HEK293 (cell line): ENCODE results near the gene HSF2BP.
A peak's percentile ranks its signal among the peaks of the same experiment; 100 is the strongest.

Experiments used
- CTCF ChIA-PET: fragments of 350-600 bp; formaldehyde crosslinking; extraction: SDS; loops from one replicate; lab custom pipeline; 2021; ENCODE audit warnings: antibody characterized with exemption; lab: Yijun Ruan, JAX
- POLR2A ChIA-PET: fragments of 300-600 bp; formaldehyde crosslinking; extraction: SDS; loops from one replicate; lab custom pipeline; 2020; ENCODE audit warnings: antibody characterized with exemption, inconsistent platforms; lab: Yijun Ruan, JAX
- H3K27ac ChIP-seq: fragments of 200-500 bp; sonication (Bioruptor generic); 2 replicates; pipeline ENCODE4 v1.5.1; 2014; ENCODE audit warnings: low read depth, low read length, control low read depth, inconsistent platforms; ENCODE audit errors: extremely low read depth
- H3K36me3 ChIP-seq, 2 experiments: fragments of 200-500 bp in 1 of 2; sonication (Bioruptor generic) in 1 of 2; 1 replicate in 1 of 2; 2 replicates in 1 of 2; pipeline ENCODE4 v1.5.1; 2014 to 2017; ENCODE audit warnings: inconsistent platforms in 2 of 2, low read length in 2 of 2; ENCODE audit not compliant: control insufficient read depth in 2 of 2, insufficient read depth in 1 of 2
- H3K4me1 ChIP-seq: fragments of 200-500 bp; sonication (Bioruptor generic); 2 replicates; pipeline ENCODE4 v1.5.1; 2014; ENCODE audit warnings: mild to moderate bottlenecking, low read length, inconsistent platforms; ENCODE audit not compliant: control insufficient read depth, insufficient read depth
- H3K4me3 ChIP-seq: 2 replicates; pipeline ENCODE4 v1.5.1; 2011; ENCODE audit warnings: low read depth, mild to moderate bottlenecking, control low read depth, low read length, moderate library complexity
- H3K9me3 ChIP-seq: fragments of 200-500 bp; sonication (Bioruptor generic); 2 replicates; pipeline ENCODE4 v1.5.1; 2014; ENCODE audit warnings: low read depth, low read length, inconsistent platforms; ENCODE audit not compliant: control insufficient read depth, insufficient read depth
- BCL11A ChIP-seq: fragments of 450-650 bp; formaldehyde crosslinking; IDR thresholded peaks from 2 replicates; pipeline ENCODE4 v1.5.1; 2016; ENCODE audit warnings: low read depth, missing biosample characterization, missing genetic modification characterization
- BCL11B ChIP-seq: fragments of 450-650 bp; formaldehyde crosslinking; IDR thresholded peaks from 2 replicates; pipeline ENCODE4 v1.5.1; 2016; ENCODE audit warnings: low read depth, missing biosample characterization, missing genetic modification characterization
- GLI2 ChIP-seq: fragments of 450-650 bp; formaldehyde crosslinking; IDR thresholded peaks from 2 replicates; pipeline ENCODE4; 2017; ENCODE audit warnings: missing biosample characterization, missing genetic modification characterization, low read depth, borderline replicate concordance
- SCRT1 ChIP-seq: fragments of 450-650 bp; formaldehyde crosslinking; IDR thresholded peaks from 2 replicates; pipeline ENCODE4 v1.5.1; 2016; ENCODE audit warnings: missing biosample characterization, missing genetic modification characterization, borderline replicate concordance
- SCRT2 ChIP-seq: fragments of 450-650 bp; formaldehyde crosslinking; IDR thresholded peaks from 2 replicates; pipeline ENCODE4 v1.5.1; 2016; ENCODE audit warnings: missing biosample characterization, missing genetic modification characterization
- SP3 ChIP-seq: fragments of 450-650 bp; formaldehyde crosslinking; IDR thresholded peaks from 2 replicates; pipeline ENCODE4 v1.5.1; 2016; ENCODE audit warnings: missing biosample characterization, missing genetic modification characterization
- ZIC2 ChIP-seq: fragments of 450-650 bp; formaldehyde crosslinking; IDR thresholded peaks from 2 replicates; pipeline ENCODE4 v1.5.1; 2016; ENCODE audit warnings: missing biosample characterization, missing genetic modification characterization
- ZNF10 ChIP-seq: fragments of 450-650 bp; formaldehyde crosslinking; IDR thresholded peaks from 2 replicates; pipeline ENCODE4 v1.5.1; 2017; ENCODE audit warnings: missing biosample characterization, missing genetic modification characterization
- ZNF138 ChIP-seq: fragments of 450-650 bp; formaldehyde crosslinking; IDR thresholded peaks from 2 replicates; pipeline ENCODE4 v1.5.1; 2016; ENCODE audit warnings: missing biosample characterization, missing genetic modification characterization, borderline replicate concordance
- ZNF155 ChIP-seq: fragments of 450-650 bp; formaldehyde crosslinking; IDR thresholded peaks from 2 replicates; pipeline ENCODE4 v1.5.1; 2016; ENCODE audit warnings: missing biosample characterization, missing genetic modification characterization
- ZNF16 ChIP-seq: fragments of 450-650 bp; formaldehyde crosslinking; IDR thresholded peaks from 2 replicates; pipeline ENCODE4 v1.5.1; 2016; ENCODE audit warnings: low read depth, missing biosample characterization, missing genetic modification characterization
- ZNF184 ChIP-seq: fragments of 450-650 bp; IDR thresholded peaks from 2 replicates; pipeline ENCODE4 v1.5.1; 2018; ENCODE audit warnings: missing biosample characterization, mild to moderate bottlenecking, missing genetic modification characterization
- ZNF221 ChIP-seq: fragments of 450-650 bp; formaldehyde crosslinking; IDR thresholded peaks from 2 replicates; pipeline ENCODE4 v1.5.1; 2017; ENCODE audit warnings: missing biosample characterization, missing genetic modification characterization, borderline replicate concordance
- ZNF23 ChIP-seq: fragments of 450-650 bp; formaldehyde crosslinking; IDR thresholded peaks from 2 replicates; pipeline ENCODE4 v1.5.1; 2016; ENCODE audit warnings: missing biosample characterization, missing genetic modification characterization, borderline replicate concordance
- ZNF24 ChIP-seq: fragments of 450-650 bp; formaldehyde crosslinking; IDR thresholded peaks from 2 replicates; pipeline ENCODE4 v1.5.1; 2016; ENCODE audit warnings: missing biosample characterization, missing genetic modification characterization
- ZNF248 ChIP-seq: fragments of 450-650 bp; formaldehyde crosslinking; IDR thresholded peaks from 2 replicates; pipeline ENCODE4 v1.5.1; 2017; ENCODE audit warnings: missing biosample characterization, missing genetic modification characterization
- ZNF302 ChIP-seq: fragments of 450-650 bp; formaldehyde crosslinking; IDR thresholded peaks from 2 replicates; pipeline ENCODE4 v1.5.1; 2016; ENCODE audit warnings: missing biosample characterization, missing genetic modification characterization, low read depth
- ZNF354C ChIP-seq: fragments of 450-650 bp; formaldehyde crosslinking; IDR thresholded peaks from 2 replicates; pipeline ENCODE4 v1.5.1; 2016; ENCODE audit warnings: missing biosample characterization, missing genetic modification characterization, low read depth, borderline replicate concordance
- ZNF404 ChIP-seq: fragments of 450-650 bp; formaldehyde crosslinking; IDR thresholded peaks from 2 replicates; pipeline ENCODE4 v1.5.1; 2017; ENCODE audit warnings: missing biosample characterization, missing genetic modification characterization
- ZNF423 ChIP-seq: fragments of 450-650 bp; formaldehyde crosslinking; IDR thresholded peaks from 2 replicates; pipeline ENCODE4 v1.5.1; 2016; ENCODE audit warnings: missing biosample characterization, missing genetic modification characterization
- ZNF510 ChIP-seq: fragments of 450-650 bp; formaldehyde crosslinking; IDR thresholded peaks from 2 replicates; pipeline ENCODE4 v1.5.1; 2018; ENCODE audit warnings: mild to moderate bottlenecking, missing genetic modification characterization, missing biosample characterization; ENCODE audit not compliant: insufficient replicate concordance
- ZNF747 ChIP-seq: fragments of 450-650 bp; formaldehyde crosslinking; IDR thresholded peaks from 2 replicates; pipeline ENCODE4 v1.5.1; 2016; ENCODE audit warnings: missing biosample characterization, missing genetic modification characterization
- ZNF76 ChIP-seq: fragments of 450-650 bp; formaldehyde crosslinking; IDR thresholded peaks from 2 replicates; pipeline ENCODE4; 2016; ENCODE audit warnings: low read depth, missing biosample characterization, missing genetic modification characterization, borderline replicate concordance
- TF ChIP-seq, protein P1 (sequence below): fragments of 450-650 bp; formaldehyde crosslinking; IDR thresholded peaks from 2 replicates; pipeline ENCODE4 v1.5.1; 2016; ENCODE audit warnings: missing biosample characterization, missing genetic modification characterization
- TF ChIP-seq, protein P2 (sequence below): fragments of 450-650 bp; formaldehyde crosslinking; IDR thresholded peaks from 2 replicates; pipeline ENCODE4 v1.5.1; 2017; ENCODE audit warnings: missing biosample characterization, missing genetic modification characterization
- TF ChIP-seq, protein P3 (sequence below): fragments of 450-650 bp; formaldehyde crosslinking; IDR thresholded peaks from 2 replicates; pipeline ENCODE4 v1.5.1; 2017; ENCODE audit warnings: missing biosample characterization, missing genetic modification characterization
- TF ChIP-seq, protein P4 (sequence below): fragments of 450-650 bp; formaldehyde crosslinking; conservative IDR thresholded peaks from 2 replicates; pipeline ENCODE4 v1.5.1; 2016; ENCODE audit warnings: low read depth, missing biosample characterization, missing genetic modification characterization

The HSF2BP gene

GRCh38 chr21:43691801-43692200 is 32.5 kb upstream of the HSF2BP start:
- ChIA-PET POLR2A (interaction anchor here (0.7 kb wide), 1 partner anchor 80 kb away, joined by 3 read pairs; no protein-coding TSS in a partner anchor), CTCF (interaction anchor here (0.7 kb wide), 1 partner anchor 1347 kb away, joined by 3 read pairs; no protein-coding TSS in a partner anchor)
- peak overlapping the region; percentile 11; the same call in 1 of the 2 replicates for H3K27ac ChIP-seq
- no peak overlapping the region for H3K4me3 ChIP-seq
- no peaks in the 10 kb centered on the region for H3K9me3 ChIP-seq
- H3K4me1 ChIP-seq, result no peaks in the 10 kb centered on the region
- H3K36me3 ChIP-seq, result peaks cover 37 to 93% of the 10 kb centered on the region in 2 experiments
- TF ChIP-seq ZNF354C (no peak), ZNF221 (tag by site-specific recombination) (no peak), ZNF404 (tag by site-specific recombination) (no peak), ZNF23 (tag by site-specific recombination) (no peak), ZNF138 (tag by site-specific recombination) (no peak), SCRT1 (tag by site-specific recombination) (no peak), ZNF24 (tag by site-specific recombination) (no peak), ZNF76 (tag by site-specific recombination) (no peak), BCL11B (tag by site-specific recombination) (no peak), ZNF16 (no peak), ZNF302 (tag by site-specific recombination) (no peak), BCL11A (tag by site-specific recombination) (no peak), ZIC2 (tag by site-specific recombination) (no peak), ZNF10 (tag by site-specific recombination) (no peak), GLI2 (tag by site-specific recombination) (no peak), SP3 (no peak), SCRT2 (no peak)
- TF ChIP-seq, protein P1, sequence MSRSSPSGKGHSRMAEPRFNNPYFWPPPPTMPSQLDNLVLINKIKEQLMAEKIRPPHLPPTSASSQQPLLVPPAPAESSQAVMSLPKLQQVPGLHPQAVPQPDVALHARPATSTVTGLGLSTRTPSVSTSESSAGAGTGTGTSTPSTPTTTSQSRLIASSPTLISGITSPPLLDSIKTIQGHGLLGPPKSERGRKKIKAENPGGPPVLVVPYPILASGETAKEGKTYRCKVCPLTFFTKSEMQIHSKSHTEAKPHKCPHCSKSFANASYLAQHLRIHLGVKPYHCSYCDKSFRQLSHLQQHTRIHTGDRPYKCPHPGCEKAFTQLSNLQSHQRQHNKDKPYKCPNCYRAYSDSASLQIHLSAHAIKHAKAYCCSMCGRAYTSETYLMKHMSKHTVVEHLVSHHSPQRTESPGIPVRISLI, result no peak
- TF ChIP-seq, protein P2, sequence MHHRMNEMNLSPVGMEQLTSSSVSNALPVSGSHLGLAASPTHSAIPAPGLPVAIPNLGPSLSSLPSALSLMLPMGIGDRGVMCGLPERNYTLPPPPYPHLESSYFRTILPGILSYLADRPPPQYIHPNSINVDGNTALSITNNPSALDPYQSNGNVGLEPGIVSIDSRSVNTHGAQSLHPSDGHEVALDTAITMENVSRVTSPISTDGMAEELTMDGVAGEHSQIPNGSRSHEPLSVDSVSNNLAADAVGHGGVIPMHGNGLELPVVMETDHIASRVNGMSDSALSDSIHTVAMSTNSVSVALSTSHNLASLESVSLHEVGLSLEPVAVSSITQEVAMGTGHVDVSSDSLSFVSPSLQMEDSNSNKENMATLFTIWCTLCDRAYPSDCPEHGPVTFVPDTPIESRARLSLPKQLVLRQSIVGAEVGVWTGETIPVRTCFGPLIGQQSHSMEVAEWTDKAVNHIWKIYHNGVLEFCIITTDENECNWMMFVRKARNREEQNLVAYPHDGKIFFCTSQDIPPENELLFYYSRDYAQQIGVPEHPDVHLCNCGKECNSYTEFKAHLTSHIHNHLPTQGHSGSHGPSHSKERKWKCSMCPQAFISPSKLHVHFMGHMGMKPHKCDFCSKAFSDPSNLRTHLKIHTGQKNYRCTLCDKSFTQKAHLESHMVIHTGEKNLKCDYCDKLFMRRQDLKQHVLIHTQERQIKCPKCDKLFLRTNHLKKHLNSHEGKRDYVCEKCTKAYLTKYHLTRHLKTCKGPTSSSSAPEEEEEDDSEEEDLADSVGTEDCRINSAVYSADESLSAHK (tag by site-specific recombination), result no peak
- TF ChIP-seq, protein P3, sequence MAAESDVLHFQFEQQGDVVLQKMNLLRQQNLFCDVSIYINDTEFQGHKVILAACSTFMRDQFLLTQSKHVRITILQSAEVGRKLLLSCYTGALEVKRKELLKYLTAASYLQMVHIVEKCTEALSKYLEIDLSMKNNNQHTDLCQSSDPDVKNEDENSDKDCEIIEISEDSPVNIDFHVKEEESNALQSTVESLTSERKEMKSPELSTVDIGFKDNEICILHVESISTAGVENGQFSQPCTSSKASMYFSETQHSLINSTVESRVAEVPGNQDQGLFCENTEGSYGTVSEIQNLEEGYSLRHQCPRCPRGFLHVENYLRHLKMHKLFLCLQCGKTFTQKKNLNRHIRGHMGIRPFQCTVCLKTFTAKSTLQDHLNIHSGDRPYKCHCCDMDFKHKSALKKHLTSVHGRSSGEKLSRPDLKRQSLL (tag by site-specific recombination), result no peak

GRCh38 chr21:43691086-43691795 is 32.0 kb upstream of the HSF2BP start:
- CTCF ChIA-PET, result interaction anchor here (0.6 to 0.7 kb wide), 2 partner anchors 88 to 1347 kb away, joined by 3 to 4 read pairs; no protein-coding TSS in a partner anchor
- no peak overlapping the region for H3K4me3 ChIP-seq
- no peaks in the 10 kb centered on the region for H3K4me1 ChIP-seq
- H3K27ac ChIP-seq, result no peak overlapping the region
- no peaks in the 10 kb centered on the region for H3K9me3 ChIP-seq
- H3K36me3 ChIP-seq, result peaks cover 40 to 96% of the 10 kb centered on the region in 2 experiments
- POLR2A ChIA-PET, result interaction anchor here (0.7 kb wide), 1 partner anchor 81 kb away, joined by 3 read pairs; no protein-coding TSS in a partner anchor
- TF ChIP-seq ZNF184 (tag by site-specific recombination), result no peak
- TF ChIP-seq, protein P4, sequence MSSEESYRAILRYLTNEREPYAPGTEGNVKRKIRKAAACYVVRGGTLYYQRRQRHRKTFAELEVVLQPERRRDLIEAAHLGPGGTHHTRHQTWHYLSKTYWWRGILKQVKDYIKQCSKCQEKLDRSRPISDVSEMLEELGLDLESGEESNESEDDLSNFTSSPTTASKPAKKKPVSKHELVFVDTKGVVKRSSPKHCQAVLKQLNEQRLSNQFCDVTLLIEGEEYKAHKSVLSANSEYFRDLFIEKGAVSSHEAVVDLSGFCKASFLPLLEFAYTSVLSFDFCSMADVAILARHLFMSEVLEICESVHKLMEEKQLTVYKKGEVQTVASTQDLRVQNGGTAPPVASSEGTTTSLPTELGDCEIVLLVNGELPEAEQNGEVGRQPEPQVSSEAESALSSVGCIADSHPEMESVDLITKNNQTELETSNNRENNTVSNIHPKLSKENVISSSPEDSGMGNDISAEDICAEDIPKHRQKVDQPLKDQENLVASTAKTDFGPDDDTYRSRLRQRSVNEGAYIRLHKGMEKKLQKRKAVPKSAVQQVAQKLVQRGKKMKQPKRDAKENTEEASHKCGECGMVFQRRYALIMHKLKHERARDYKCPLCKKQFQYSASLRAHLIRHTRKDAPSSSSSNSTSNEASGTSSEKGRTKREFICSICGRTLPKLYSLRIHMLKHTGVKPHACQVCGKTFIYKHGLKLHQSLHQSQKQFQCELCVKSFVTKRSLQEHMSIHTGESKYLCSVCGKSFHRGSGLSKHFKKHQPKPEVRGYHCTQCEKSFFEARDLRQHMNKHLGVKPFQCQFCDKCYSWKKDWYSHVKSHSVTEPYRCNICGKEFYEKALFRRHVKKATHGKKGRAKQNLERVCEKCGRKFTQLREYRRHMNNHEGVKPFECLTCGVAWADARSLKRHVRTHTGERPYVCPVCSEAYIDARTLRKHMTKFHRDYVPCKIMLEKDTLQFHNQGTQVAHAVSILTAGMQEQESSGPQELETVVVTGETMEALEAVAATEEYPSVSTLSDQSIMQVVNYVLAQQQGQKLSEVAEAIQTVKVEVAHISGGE, result no peak
- TF ChIP-seq ZNF155 (tag by site-specific recombination), result no peak
- TF ChIP-seq ZNF423 (tag by site-specific recombination), result no peak
- no peak for TF ChIP-seq ZNF510 (tag by site-specific recombination)
- TF ChIP-seq ZNF747 (tag by site-specific recombination), result no peak
- no peak for TF ChIP-seq ZNF248
